Measurements from ENCODE around the gene CILP2. TPM values are rescaled to one million over a fixed set of nuclear protein-coding genes. Genes with fewer than 3 reads are reported as not detected.

Gene CILP2
- total and polyA plus RNA-seq, 2 of the 4 experiments (the other 2 are of a cell fraction), result 0.18 to 0.87 TPM

GRCh38 chr19:19547674-19548336 lies 9.7 kb downstream of the CILP2 start:
- TF ChIP-seq NFE2L2 (IDR thresholded peaks at IDR 0.05; ENCODE audit: low read depth, low read length) (no peak), SMC3 (IDR thresholded peaks at IDR 0.05; ENCODE audit: low read depth, low read length) (no peak), FOS (IDR thresholded peaks at IDR 0.05; ENCODE audit: low read depth, low read length) (no peak), CEBPB (IDR thresholded peaks at IDR 0.05; ENCODE audit: low read depth, low read length) (no peak), RCOR1 (IDR thresholded peaks at IDR 0.05; ENCODE audit: insufficient replicate concordance, low read length) (no peak), CHD1 (IDR thresholded peaks at IDR 0.05; ENCODE audit: low read depth, low read length) (no peak), MXI1 (IDR thresholded peaks at IDR 0.05; ENCODE audit: borderline replicate concordance, low read depth, low read length) (no peak), RAD21 (IDR thresholded peaks at IDR 0.05; ENCODE audit: low read length) (no peak), MAFK (IDR thresholded peaks at IDR 0.05; ENCODE audit: low read depth, low read length) (no peak), MAZ (IDR thresholded peaks at IDR 0.05; ENCODE audit: borderline replicate concordance, low read depth, low read length) (no peak), POLR2A (IDR thresholded peaks at IDR 0.05; ENCODE audit: low read depth, low read length) (no peak), USF2 (IDR thresholded peaks at IDR 0.05; ENCODE audit: low read depth, low read length) (no peak), RFX5 (IDR thresholded peaks at IDR 0.05; ENCODE audit: low read depth, low read length) (no peak), BHLHE40 (IDR thresholded peaks at IDR 0.05; ENCODE audit: low read depth, low read length) (no peak)
- TF ChIP-seq, protein P1, sequence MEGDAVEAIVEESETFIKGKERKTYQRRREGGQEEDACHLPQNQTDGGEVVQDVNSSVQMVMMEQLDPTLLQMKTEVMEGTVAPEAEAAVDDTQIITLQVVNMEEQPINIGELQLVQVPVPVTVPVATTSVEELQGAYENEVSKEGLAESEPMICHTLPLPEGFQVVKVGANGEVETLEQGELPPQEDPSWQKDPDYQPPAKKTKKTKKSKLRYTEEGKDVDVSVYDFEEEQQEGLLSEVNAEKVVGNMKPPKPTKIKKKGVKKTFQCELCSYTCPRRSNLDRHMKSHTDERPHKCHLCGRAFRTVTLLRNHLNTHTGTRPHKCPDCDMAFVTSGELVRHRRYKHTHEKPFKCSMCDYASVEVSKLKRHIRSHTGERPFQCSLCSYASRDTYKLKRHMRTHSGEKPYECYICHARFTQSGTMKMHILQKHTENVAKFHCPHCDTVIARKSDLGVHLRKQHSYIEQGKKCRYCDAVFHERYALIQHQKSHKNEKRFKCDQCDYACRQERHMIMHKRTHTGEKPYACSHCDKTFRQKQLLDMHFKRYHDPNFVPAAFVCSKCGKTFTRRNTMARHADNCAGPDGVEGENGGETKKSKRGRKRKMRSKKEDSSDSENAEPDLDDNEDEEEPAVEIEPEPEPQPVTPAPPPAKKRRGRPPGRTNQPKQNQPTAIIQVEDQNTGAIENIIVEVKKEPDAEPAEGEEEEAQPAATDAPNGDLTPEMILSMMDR (conservative IDR thresholded peaks at IDR 0.05; ENCODE audit: low read depth, low read length), result no peak
- TF ChIP-seq, protein P2, sequence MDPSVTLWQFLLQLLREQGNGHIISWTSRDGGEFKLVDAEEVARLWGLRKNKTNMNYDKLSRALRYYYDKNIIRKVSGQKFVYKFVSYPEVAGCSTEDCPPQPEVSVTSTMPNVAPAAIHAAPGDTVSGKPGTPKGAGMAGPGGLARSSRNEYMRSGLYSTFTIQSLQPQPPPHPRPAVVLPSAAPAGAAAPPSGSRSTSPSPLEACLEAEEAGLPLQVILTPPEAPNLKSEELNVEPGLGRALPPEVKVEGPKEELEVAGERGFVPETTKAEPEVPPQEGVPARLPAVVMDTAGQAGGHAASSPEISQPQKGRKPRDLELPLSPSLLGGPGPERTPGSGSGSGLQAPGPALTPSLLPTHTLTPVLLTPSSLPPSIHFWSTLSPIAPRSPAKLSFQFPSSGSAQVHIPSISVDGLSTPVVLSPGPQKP (IDR thresholded peaks at IDR 0.05; ENCODE audit: borderline replicate concordance, low read depth, low read length), result no peak
- H3K4ac ChIP-seq (ENCODE audit: low read depth, low read length), result no peak overlapping the region
- H4K8ac ChIP-seq (ENCODE audit: low read depth in 2 of 2, low read length in 2 of 2), result no peak overlapping the region
- DNase-seq (no peak), ATAC-seq (ENCODE audit: low read depth) (no peak)
- H2BK5ac ChIP-seq (ENCODE audit: low read depth, low read length, poor library complexity, severe bottlenecking), result no peak overlapping the region
- H3K27ac ChIP-seq (ENCODE audit: insufficient read depth, low read length), result no peak overlapping the region
- H4K20me1 ChIP-seq (ENCODE audit: insufficient read depth, low read length), result no peaks in the 10 kb centered on the region; the same call in 1 of the 2 replicates
- CTCF ChIA-PET, result no interaction called here
- H3K36me3 ChIP-seq (ENCODE audit: control insufficient read depth, insufficient read depth, low read length), result no peaks in the 10 kb centered on the region
- H2AFZ ChIP-seq (replicated peaks; ENCODE audit: low read length, poor library complexity), result no peak overlapping the region
- no peak overlapping the region for H3K23ac ChIP-seq (ENCODE audit: low read depth, low read length)
- H3K9ac ChIP-seq (ENCODE audit: low read depth, low read length), result no peak overlapping the region
- dilution Hi-C loops (cut with HindIII; ENCODE audit: low sequenced_read_pairs, unreplicated experiment) (no loop called here), in situ Hi-C loops (cut with MboI; ENCODE audit: low sequenced_read_pairs) (loop anchor here (25.0 kb wide), 1 partner anchor 414 kb away; no protein-coding TSS in a partner anchor), intact Hi-C loops (cut with micrococcal nuclease) (no loop called here)
- POLR2A ChIA-PET (ENCODE audit: unreplicated experiment), result no interaction called here
- H2AK9ac ChIP-seq (replicated peaks; ENCODE audit: low read depth, low read length, poor library complexity), result no peak overlapping the region
- no peaks in the 10 kb centered on the region for H3K9me1 ChIP-seq (ENCODE audit: insufficient read depth, low read length)
- H2BK15ac ChIP-seq (ENCODE audit: low read depth, low read length), result no peak overlapping the region
- H3K4me2 ChIP-seq (ENCODE audit: low read depth, low read length), result no peak overlapping the region
- no peak overlapping the region for H2BK120ac ChIP-seq (ENCODE audit: low read depth, low read length)
- H3K18ac ChIP-seq (ENCODE audit: low read depth, low read length), result no peak overlapping the region
- BruUV-seq (replicated peaks), result no TSS peak
- H3K4me3 ChIP-seq (ENCODE audit: insufficient read depth, low read depth, low read length), result no peak overlapping the region
- H2AK5ac ChIP-seq (ENCODE audit: low read depth, low read length), result no peak overlapping the region
- peaks cover 12% of the 10 kb centered on the region; the same call in 1 of the 2 replicates for H3K27me3 ChIP-seq (ENCODE audit: control insufficient read depth, insufficient read depth, low read length)
- no peak overlapping the region for H4K91ac ChIP-seq (ENCODE audit: insufficient read depth, low read depth, low read length)
- no peak overlapping the region for H3K56ac ChIP-seq (ENCODE audit: extremely low read depth, insufficient read depth, low read length)
- H4K5ac ChIP-seq (ENCODE audit: low read depth, low read length), result no peak overlapping the region
- H2BK20ac ChIP-seq (ENCODE audit: low read depth, low read length), result no peak overlapping the region
- H3K9me3 ChIP-seq (ENCODE audit: control insufficient read depth, insufficient read depth, low read length), result no peaks in the 10 kb centered on the region
- no CpG with 5 or more reads among the region's 15 CpGs for WGBS, 2 experiments (ENCODE audit: extremely low coverage in 2 of 2, insufficient read length in 1 of 2)
- no peaks in the 10 kb centered on the region for H3K4me1 ChIP-seq (ENCODE audit: control insufficient read depth, insufficient read depth, low read length)
- no peaks in the 10 kb centered on the region for H3K79me1 ChIP-seq (ENCODE audit: low read depth in 1 of 2, low read length in 2 of 2)
- no peak overlapping the region for H3K14ac ChIP-seq (replicated peaks; ENCODE audit: low read depth, low read length)

Data from IMR-90 (cell line).